Suprapubic skin (tissue), 4 donors: ENCODE measurements around the gene CACNA2D1.

Experiments used
- CTCF ChIP-seq, 2 donors: fragments of 200-600 bp in 1 of 2; fragments of 450-650 bp in 1 of 2; sonication (generic) in 1 of 2; IDR thresholded peaks; one replicate each; pipeline ENCODE4 v1.5.1; 2016 to 2019; ENCODE audit warnings: antibody characterized with exemption in 2 of 2, mild to moderate bottlenecking in 1 of 2, moderate library complexity in 1 of 2
- EP300 ChIP-seq: sonication (generic); formaldehyde crosslinking; IDR thresholded peaks from one replicate; pipeline ENCODE4 v1.6.1; 2017; ENCODE audit warnings: antibody characterized with exemption
- POLR2A ChIP-seq, 2 donors: fragments of 450-650 bp; IDR thresholded peaks; one replicate each; pipeline ENCODE4 v1.6.1; 2017; ENCODE audit warnings: antibody characterized with exemption in 2 of 2, mild to moderate bottlenecking in 2 of 2, moderate library complexity in 2 of 2
- POLR2AphosphoS5 ChIP-seq, 3 donors: sonication (generic); formaldehyde crosslinking; IDR thresholded peaks; one replicate each; pipeline ENCODE4 v1.6.1; 2017; ENCODE audit warnings: antibody characterized with exemption in 3 of 3

- no peak for TF ChIP-seq POLR2A (IDR thresholded peaks at IDR 0.05)
- no peak for TF ChIP-seq CTCF (IDR thresholded peaks at IDR 0.05)
- TF ChIP-seq POLR2AphosphoS5 (IDR thresholded peaks at IDR 0.05), result no peak
- TF ChIP-seq EP300, result no peak
Observed at GRCh38 chr7:82264783-82265305, 178.7 kb downstream of the CACNA2D1 start.
